OCI-LY3 (cell line): ENCODE measurements around the gene U2SURP.
"Not testable (repeated sequence)": the region's sequence is repeated elsewhere in the genome, so short reads cannot be mapped to it uniquely, and the experiment has no call there.

Experiments used
- EZH2phosphoT487 ChIP-seq: fragments of 200-600 bp; shearing (Covaris generic); IDR thresholded peaks from 2 replicates; pipeline ENCODE4 v1.6.1; 2018; ENCODE audit warnings: antibody characterized with exemption, mixed run types, low read depth
- TF ChIP-seq, protein P1 (sequence below): fragments of 200-600, 300-600 bp; sonication (generic); IDR thresholded peaks from 2 replicates; pipeline ENCODE4 v1.5.1; 2014; ENCODE audit warnings: antibody characterized with exemption, low read length, low read depth

DNA sequence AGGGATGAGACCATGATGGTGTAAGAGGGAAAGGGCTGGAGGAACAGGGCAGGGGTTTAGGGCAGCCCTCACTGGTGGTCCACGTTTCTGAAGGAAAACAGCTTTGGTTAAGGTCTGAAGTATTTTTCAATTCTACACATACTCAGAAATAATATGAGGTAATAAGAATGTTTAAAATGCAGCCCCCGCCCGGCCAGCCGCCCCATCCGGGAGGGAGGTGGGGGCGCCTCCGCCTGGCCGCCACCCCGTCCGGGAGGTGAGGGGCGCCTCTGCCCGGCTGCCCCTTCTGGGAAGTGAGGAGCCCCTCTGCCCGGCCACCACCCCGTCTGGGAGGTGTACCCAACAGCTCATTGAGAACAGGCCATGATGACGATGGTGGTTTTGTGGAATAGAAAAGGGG is 72.2 kb downstream of the U2SURP start:
- TF ChIP-seq, protein P1, sequence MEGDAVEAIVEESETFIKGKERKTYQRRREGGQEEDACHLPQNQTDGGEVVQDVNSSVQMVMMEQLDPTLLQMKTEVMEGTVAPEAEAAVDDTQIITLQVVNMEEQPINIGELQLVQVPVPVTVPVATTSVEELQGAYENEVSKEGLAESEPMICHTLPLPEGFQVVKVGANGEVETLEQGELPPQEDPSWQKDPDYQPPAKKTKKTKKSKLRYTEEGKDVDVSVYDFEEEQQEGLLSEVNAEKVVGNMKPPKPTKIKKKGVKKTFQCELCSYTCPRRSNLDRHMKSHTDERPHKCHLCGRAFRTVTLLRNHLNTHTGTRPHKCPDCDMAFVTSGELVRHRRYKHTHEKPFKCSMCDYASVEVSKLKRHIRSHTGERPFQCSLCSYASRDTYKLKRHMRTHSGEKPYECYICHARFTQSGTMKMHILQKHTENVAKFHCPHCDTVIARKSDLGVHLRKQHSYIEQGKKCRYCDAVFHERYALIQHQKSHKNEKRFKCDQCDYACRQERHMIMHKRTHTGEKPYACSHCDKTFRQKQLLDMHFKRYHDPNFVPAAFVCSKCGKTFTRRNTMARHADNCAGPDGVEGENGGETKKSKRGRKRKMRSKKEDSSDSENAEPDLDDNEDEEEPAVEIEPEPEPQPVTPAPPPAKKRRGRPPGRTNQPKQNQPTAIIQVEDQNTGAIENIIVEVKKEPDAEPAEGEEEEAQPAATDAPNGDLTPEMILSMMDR = not testable (repeated sequence)
- TF ChIP-seq EZH2phosphoT487 = not testable (repeated sequence)
